ENCODE data around the gene B3GLCT.
"Not testable (repeated sequence)": the region's sequence is repeated elsewhere in the genome, so short reads cannot be mapped to it uniquely, and the experiment has no call there.

The B3GLCT gene

GRCh38 chr13:31208559-31209122, 8.9 kb downstream of the B3GLCT start:
- H3K4me3 ChIP-seq (ENCODE audit: low read length): no peak overlapping the region
- no peak for TF ChIP-seq CTCF (conservative IDR thresholded peaks at IDR 0.05; ENCODE audit: low read length)
- no peak for DNase-seq (ENCODE audit: low read depth)

GRCh38 chr13:31209172-31209840, 9.5 kb downstream of the B3GLCT start:
- peak; percentile 58 for DNase-seq (ENCODE audit: low read depth)
- H3K4me3 ChIP-seq (ENCODE audit: low read length): no peak overlapping the region
- no peak for TF ChIP-seq CTCF (conservative IDR thresholded peaks at IDR 0.05; ENCODE audit: low read length)

GRCh38 chr13:31209841-31210210, 10.1 kb downstream of the B3GLCT start:
- no peak for TF ChIP-seq CTCF (conservative IDR thresholded peaks at IDR 0.05; ENCODE audit: low read length)
- DNase-seq (ENCODE audit: low read depth): no peak
- no peak overlapping the region for H3K4me3 ChIP-seq (ENCODE audit: low read length)

GRCh38 chr13:31213651-31214289, 14.0 kb downstream of the B3GLCT start:
- no peak for TF ChIP-seq CTCF (conservative IDR thresholded peaks at IDR 0.05; ENCODE audit: low read length)
- peak; percentile 29 for DNase-seq (ENCODE audit: low read depth)
- H3K4me3 ChIP-seq (ENCODE audit: low read length): no peak overlapping the region

- no peak for TF ChIP-seq CTCF (conservative IDR thresholded peaks at IDR 0.05; ENCODE audit: low read length)
- no peak overlapping the region for H3K4me3 ChIP-seq (ENCODE audit: low read length)
- peak; percentile 20 for DNase-seq (ENCODE audit: low read depth)
Measured at GRCh38 chr13:31214435-31214834, 14.7 kb downstream of the B3GLCT start.

GRCh38 chr13:31216916-31217315, 17.1 kb downstream of the B3GLCT start:
- not testable (repeated sequence) for DNase-seq (ENCODE audit: low read depth); H3K4me3 ChIP-seq (ENCODE audit: low read length)

GRCh38 chr13:31219909-31220598, 20.3 kb downstream of the B3GLCT start:
- no peak overlapping the region for H3K4me3 ChIP-seq (ENCODE audit: low read length)
- no peak for DNase-seq (ENCODE audit: low read depth)
- no peak for TF ChIP-seq CTCF (conservative IDR thresholded peaks at IDR 0.05; ENCODE audit: low read length)
